GM19467 (cell line): ENCODE measurements around the gene OSBPL1A.
A peak's percentile ranks its signal among the peaks of the same experiment; 100 is the strongest.

Experiments
- ATAC-seq: cut with Tn5 transposase; IDR thresholded peaks from one replicate; pipeline ENCODE4 v1.9.1; 2021; ENCODE audit warnings: mild to moderate bottlenecking, moderate library complexity; ENCODE audit not compliant: unreplicated experiment

Gene OSBPL1A

DNA sequence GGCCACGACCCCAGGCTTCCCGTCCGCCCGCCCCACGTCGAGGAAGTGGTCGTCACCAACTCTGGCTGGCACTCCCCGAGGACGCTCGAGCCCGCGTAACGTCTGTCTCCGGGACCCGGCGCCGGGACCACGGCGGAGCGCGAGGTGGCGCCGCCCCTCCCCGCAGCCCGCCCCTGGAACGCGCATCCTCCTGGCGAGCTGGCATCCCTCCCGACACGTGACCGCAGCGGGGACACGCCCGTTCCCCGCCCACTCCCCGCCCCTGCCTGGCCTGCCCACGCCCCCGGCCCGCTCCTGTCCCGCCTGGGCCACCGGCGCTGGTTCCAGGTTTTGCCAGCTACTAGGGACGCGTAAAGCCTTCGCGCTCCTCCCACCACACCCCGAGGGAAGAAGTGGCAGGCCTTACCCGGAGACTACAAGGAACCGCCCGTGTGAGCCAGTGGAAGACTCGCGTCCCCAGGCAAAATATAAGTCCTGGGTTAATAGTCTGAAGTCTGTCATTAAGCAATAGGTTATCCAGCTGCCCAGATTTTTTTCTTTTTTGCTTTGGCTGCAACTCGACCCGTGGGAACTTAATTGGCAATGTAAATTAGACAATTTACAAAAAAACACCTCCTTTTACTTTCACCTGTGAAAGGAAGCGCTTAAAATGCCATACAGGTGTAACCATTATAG lies at the start of gene OSBPL1A:
Gene OSBPL1A, minus strand, starts transcription at position 131 of the 675 bp plus-strand sequence. CDS start 20,291 bp downstream, outside the sequence.
- ATAC-seq = peak; percentile 47

DNA sequence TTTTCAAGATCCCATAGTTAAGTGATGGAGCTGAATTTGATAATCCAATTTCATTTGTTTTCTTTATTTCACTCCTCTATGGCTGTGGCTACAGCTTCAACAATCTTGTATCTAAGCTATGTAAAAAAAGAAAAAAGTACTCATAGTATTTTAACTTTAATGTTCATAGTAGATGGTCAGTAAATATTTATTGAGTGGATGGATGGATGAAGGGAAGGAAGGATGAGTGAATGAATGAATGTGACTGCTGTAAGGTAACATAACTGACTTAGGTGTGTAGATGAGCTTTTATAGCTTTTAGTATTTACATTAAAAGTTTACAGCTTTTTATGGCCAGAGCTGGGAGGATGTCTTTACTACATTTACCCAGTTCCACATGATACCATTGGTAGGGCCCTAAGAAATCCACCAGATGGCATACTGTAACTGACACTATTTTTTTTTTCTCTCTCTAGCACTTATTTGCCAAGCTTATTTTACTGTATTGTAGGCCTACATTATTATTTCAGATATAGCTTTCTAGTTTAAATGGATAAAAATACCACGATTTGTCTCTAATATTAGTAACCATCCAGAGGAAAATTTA lies 49.4 kb upstream of the OSBPL1A start:
- ATAC-seq = no peak

- peak; percentile 44 for ATAC-seq
Measured at GRCh38 chr18:24446453-24446852, 48.8 kb upstream of the OSBPL1A start.

DNA sequence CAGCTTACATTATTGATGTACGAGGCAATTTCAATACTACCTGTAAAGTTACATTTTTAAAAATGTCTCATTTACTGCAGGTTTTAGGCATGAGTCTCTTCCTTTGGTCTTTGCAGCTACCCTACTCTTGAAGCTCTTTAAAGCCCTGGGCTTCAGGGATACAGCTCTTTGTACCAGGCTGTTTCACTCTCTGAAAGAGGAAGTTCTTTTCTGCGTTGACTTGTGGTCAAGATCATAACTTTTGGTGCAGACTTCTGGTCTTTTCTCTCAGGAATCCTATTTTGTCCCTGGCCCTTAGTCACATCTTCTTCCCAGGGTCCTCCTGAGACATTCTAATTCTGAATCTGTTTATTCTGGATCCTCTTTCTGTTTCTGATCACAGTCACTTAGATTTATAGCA lies 46.2 kb upstream of the OSBPL1A start:
- ATAC-seq = peak; percentile 80

GRCh38 chr18:24436939-24437338 lies 39.3 kb upstream of the OSBPL1A start:
- no peak for ATAC-seq

- no peak for ATAC-seq
Measured at GRCh38 chr18:24432618-24433017, 35.0 kb upstream of the OSBPL1A start.

GRCh38 chr18:24429188-24429587 lies 31.6 kb upstream of the OSBPL1A start:
- no peak for ATAC-seq

- ATAC-seq = no peak
Measured at GRCh38 chr18:24428709-24429108, 31.1 kb upstream of the OSBPL1A start.

DNA sequence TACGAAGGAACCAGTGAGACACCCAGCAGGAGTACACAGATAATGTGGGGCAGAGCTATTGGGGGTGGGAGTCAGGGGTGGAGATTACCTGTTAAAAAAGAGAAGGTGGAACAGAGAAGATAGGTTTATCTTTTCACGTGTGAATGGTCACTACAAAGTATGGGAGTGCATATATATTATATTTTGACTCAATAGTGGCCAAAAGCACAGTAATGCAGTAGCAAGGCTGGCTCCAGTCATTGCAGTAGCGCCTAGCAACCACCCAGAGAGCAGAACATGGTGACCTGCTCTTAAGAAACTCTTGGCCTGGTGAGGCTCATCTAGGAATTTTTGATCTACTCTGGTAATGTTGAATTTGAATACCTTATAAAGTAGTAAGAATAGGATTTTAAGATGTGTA lies 29.9 kb upstream of the OSBPL1A start:
- ATAC-seq = no peak

GRCh38 chr18:24426398-24427294 lies 29.0 kb upstream of the OSBPL1A start, which contains the start of gene IMPACT:
Gene IMPACT (plus strand): TSS chr18:24426670. CDS start chr18:24426757, 87 bp downstream.
- ATAC-seq = peak; percentile 81

DNA sequence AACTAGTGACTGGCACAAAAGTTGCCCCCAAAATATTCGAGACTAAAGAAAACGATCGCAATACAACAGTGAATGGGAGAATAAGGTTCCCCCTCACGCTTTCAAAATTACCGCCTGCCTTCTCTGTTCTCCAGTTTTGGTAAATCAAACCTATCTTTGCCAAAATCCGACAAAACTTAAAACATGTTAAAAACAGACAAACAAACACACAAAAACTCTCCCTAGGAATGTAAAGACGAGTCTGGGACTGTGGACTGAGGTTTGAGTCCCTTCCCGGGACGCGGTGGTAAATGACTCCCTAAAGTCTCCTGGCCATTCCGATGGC lies 28.4 kb upstream of the OSBPL1A start:
- no peak for ATAC-seq

DNA sequence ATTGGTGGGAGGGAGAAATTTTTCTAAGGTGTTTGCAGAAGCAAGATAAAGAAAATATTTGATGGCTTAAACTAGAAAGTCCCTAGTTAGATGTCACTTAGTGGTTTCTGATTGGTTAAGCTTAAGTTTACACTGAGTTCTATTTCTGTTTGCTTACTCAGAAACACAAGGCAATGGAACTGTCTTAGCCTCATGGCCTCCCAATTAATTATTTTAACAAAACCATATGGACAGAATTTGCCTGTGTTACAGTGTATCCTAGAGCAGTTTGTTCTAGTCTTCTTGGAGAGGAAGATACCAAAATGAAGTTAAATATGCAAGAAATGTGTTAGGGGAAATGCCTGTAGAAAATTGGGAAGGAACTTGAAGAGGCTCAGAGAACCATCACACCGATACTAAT lies 24.2 kb upstream of the OSBPL1A start:
- no peak for ATAC-seq

- ATAC-seq = no peak
Measured at GRCh38 chr18:24420551-24420950, 22.9 kb upstream of the OSBPL1A start.

DNA sequence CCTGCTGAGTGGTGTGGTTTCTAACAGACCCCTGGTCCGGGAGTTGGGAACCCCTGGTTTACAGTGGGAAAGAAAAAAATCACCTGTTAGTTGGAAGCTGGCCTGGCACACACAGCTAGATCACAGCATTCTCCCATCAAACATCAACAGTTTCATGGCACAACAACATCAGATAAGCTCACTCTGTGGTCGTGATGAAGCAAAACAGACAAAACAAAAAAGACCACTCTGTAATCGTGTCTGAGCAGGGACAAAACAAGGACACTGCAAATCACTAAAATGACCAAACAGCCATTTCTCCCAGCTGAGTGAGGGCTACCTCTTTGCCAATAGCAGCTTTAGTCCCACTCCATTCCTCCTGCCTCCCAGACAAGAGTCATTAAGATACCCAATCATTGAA lies 19.9 kb upstream of the OSBPL1A start:
- ATAC-seq = no peak

- no peak for ATAC-seq
Measured at GRCh38 chr18:24414349-24415003, 16.9 kb upstream of the OSBPL1A start.

- ATAC-seq = no peak
Measured at GRCh38 chr18:24413148-24413547, 15.5 kb upstream of the OSBPL1A start.

GRCh38 chr18:24408496-24408895 lies 10.9 kb upstream of the OSBPL1A start:
- ATAC-seq = no peak

- no peak for ATAC-seq
Measured at GRCh38 chr18:24404591-24404990, 7.0 kb upstream of the OSBPL1A start.

- ATAC-seq = no peak
Measured at GRCh38 chr18:24403076-24403475, 5.5 kb upstream of the OSBPL1A start.

DNA sequence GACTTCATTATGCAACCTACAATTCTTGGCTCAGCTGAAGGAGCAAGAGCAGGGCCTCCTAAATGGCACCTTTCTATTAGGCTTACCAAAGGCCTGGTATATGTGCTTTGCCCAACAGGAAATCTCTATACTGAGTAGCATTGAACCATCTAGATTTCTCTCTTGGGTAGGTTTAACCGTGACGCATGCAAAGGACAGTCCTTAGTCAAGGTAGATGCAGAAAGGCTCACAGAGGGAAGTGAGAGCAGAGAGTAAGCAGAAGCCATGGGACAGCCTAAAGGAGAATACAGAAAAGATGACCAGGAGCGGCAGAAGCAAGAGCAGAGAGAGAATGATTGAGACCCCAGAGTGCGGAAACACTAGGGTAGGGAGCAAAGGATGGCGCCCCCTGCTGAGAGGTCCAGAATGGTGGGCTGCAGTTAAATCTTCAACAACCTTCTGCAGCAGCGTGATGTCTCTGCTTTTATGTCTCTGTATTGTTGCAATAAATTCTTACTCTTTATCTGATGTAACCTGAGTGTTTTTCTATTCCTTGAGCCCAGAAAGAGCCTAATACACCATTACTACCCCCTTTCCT lies 4.7 kb upstream of the OSBPL1A start:
- no peak for ATAC-seq

GRCh38 chr18:24400587-24400986 lies 3.0 kb upstream of the OSBPL1A start:
- ATAC-seq = no peak
